GM12872 (cell line): ENCODE results near the gene BBS9.

ENCODE experiments used
- CTCF ChIP-seq: IDR thresholded peaks from 3 replicates; pipeline ENCODE4 v1.5.1; 2011; ENCODE audit warnings: low read depth, mild to moderate bottlenecking, low read length, moderate library complexity; ENCODE audit not compliant: insufficient read depth

Gene BBS9

GRCh38 chr7:33640741-33641140 is 511.4 kb downstream of the BBS9 start:
- no peak for TF ChIP-seq CTCF

GRCh38 chr7:33642312-33642711 is 512.9 kb downstream of the BBS9 start:
- TF ChIP-seq CTCF = no peak

GRCh38 chr7:33643530-33643929 is 514.2 kb downstream of the BBS9 start:
- TF ChIP-seq CTCF = no peak

- TF ChIP-seq CTCF = no peak
These were observed 515.1 kb downstream of the BBS9 start for GRCh38 chr7:33644489-33644888.

GRCh38 chr7:33645104-33645503 is 515.7 kb downstream of the BBS9 start:
- no peak for TF ChIP-seq CTCF

- TF ChIP-seq CTCF = no peak
These were observed 516.8 kb downstream of the BBS9 start for GRCh38 chr7:33646166-33646565.

- no peak for TF ChIP-seq CTCF
These were observed 517.6 kb downstream of the BBS9 start for GRCh38 chr7:33646891-33647391.
